H1 (cell line): Measurements from ENCODE around the gene CPTP. TPM values are rescaled to one million over a fixed set of nuclear protein-coding genes. Genes with fewer than 3 reads are reported as not detected.

Source experiments
- CTCF ChIA-PET: fragments of 300-600 bp; sonication (Branson Sonifier 250); formaldehyde crosslinking; loops from one replicate; lab custom pipeline; 2021; ENCODE audit not compliant: partially characterized antibody; lab: Charles Lee
- POLR2A ChIA-PET: fragments of 300-600 bp; sonication (Branson Sonifier 250); formaldehyde crosslinking; loops from one replicate; lab custom pipeline; 2021; ENCODE audit warnings: inconsistent platforms; ENCODE audit not compliant: partially characterized antibody; lab: Charles Lee
- DNase-seq, 2 experiments: peaks; one replicate each; pipeline versions ENCODE4 v3.0.0 to v3.0.0-alpha.2; 2010 to 2022; ENCODE audit warnings: low spot score in 2 of 2, low read depth in 1 of 2, mixed read lengths in 1 of 2
- FAIRE-seq: peaks from 2 replicates; lab custom pipeline; 2011; peaks lifted over from hg19 to GRCh38; lab: Jason Lieb, UNC
- H2AFZ ChIP-seq: 2 replicates; pipeline ENCODE4 v1.8.1; 2012; ENCODE audit warnings: low read length, inconsistent platforms
- H2AK5ac ChIP-seq: 2 replicates; pipeline ENCODE4 v1.6.1; 2013; ENCODE audit warnings: low read depth, low read length
- H2BK120ac ChIP-seq: replicated peaks from 2 replicates; pipeline ENCODE3; 2013; ENCODE audit warnings: low read depth, low read length, inconsistent platforms
- H2BK12ac ChIP-seq: 2 replicates; pipeline ENCODE4 v1.6.1; 2013; ENCODE audit warnings: low read depth, low read length
- H2BK15ac ChIP-seq: 2 replicates; pipeline ENCODE4 v1.6.1; 2013; ENCODE audit warnings: low read length
- H2BK20ac ChIP-seq: 2 replicates; pipeline ENCODE4 v1.6.1; 2013; ENCODE audit warnings: low read length
- H2BK5ac ChIP-seq: 2 replicates; pipeline ENCODE4 v1.6.1; 2013; ENCODE audit warnings: low read depth, low read length
- H3K14ac ChIP-seq: 2 replicates; pipeline ENCODE4 v1.6.1; 2013; ENCODE audit warnings: inconsistent platforms; ENCODE audit not compliant: insufficient read length
- H3K18ac ChIP-seq: 2 replicates; pipeline ENCODE4 v1.6.1; 2013; ENCODE audit warnings: low read length; ENCODE audit errors: extremely low read depth
- H3K23ac ChIP-seq: 2 replicates; pipeline ENCODE4 v1.6.1; 2013; ENCODE audit warnings: inconsistent platforms; ENCODE audit not compliant: insufficient read length
- H3K23me2 ChIP-seq: 2 replicates; pipeline ENCODE4 v1.6.1; 2013; ENCODE audit warnings: low read depth, low read length
- H3K27ac ChIP-seq: 2 replicates; pipeline ENCODE4 v1.6.1; 2011; ENCODE audit warnings: low read depth, low read length, inconsistent platforms
- H3K27me3 ChIP-seq, 4 experiments: replicated peaks in 1 of 4; 1 replicate in 1 of 4; 2 replicates in 3 of 4; pipeline versions ENCODE4 v1.6.1 to v1.8.1; 2011 to 2013; ENCODE audit warnings: low read length in 3 of 4, mild to moderate bottlenecking in 3 of 4, inconsistent platforms in 2 of 4, mixed read lengths in 2 of 4, moderate library complexity in 1 of 4; ENCODE audit not compliant: control insufficient read depth in 3 of 4, insufficient read depth in 3 of 4; ENCODE audit errors: extremely low read depth in 1 of 4
- H3K36me3 ChIP-seq, 4 experiments: 2 replicates each; pipeline versions ENCODE4 v1.6.1 to v1.8.1; 2011 to 2013; ENCODE audit warnings: mild to moderate bottlenecking in 4 of 4, low read length in 3 of 4, moderate library complexity in 2 of 4, control low read depth in 1 of 4, inconsistent platforms in 1 of 4; ENCODE audit not compliant: insufficient read depth in 4 of 4, control insufficient read depth in 2 of 4
- H3K4ac ChIP-seq: replicated peaks from 2 replicates; pipeline ENCODE3; 2013; ENCODE audit warnings: low read length, low read depth, mixed read lengths, inconsistent platforms; ENCODE audit not compliant: insufficient read length
- H3K4me1 ChIP-seq, 4 experiments: replicated peaks in 1 of 4; 1 replicate in 1 of 4; 2 replicates in 3 of 4; pipeline versions ENCODE4 v1.6.1 to v1.8.1; 2011 to 2013; ENCODE audit warnings: low read length in 3 of 4, inconsistent platforms in 2 of 4, mixed read lengths in 1 of 4; ENCODE audit not compliant: insufficient read depth in 4 of 4, control insufficient read depth in 3 of 4
- H3K4me2 ChIP-seq, 2 experiments: 2 replicates each; pipeline versions ENCODE4 v1.6.1 to v1.8.1; 2011 to 2013; ENCODE audit warnings: low read depth in 2 of 2, low read length in 2 of 2, control low read depth in 1 of 2, inconsistent platforms in 1 of 2, mild to moderate bottlenecking in 1 of 2; ENCODE audit not compliant: insufficient read depth in 1 of 2
- H3K4me3 ChIP-seq, 4 experiments: fragments of 200-600, 300-600 bp in 1 of 4; sonication (generic), shearing (Covaris generic), sonication (Bioruptor Twin) in 1 of 4; 2 replicates each; pipeline versions ENCODE4 v1.5.1 to v1.8.1; 2011 to 2016; ENCODE audit warnings: low read length in 4 of 4, low read depth in 3 of 4, control low read depth in 2 of 4, inconsistent platforms in 2 of 4, mild to moderate bottlenecking in 2 of 4, mixed read lengths in 1 of 4, moderate library complexity in 1 of 4; ENCODE audit not compliant: insufficient read depth in 2 of 4; ENCODE audit errors: extremely low read depth in 1 of 4
- H3K56ac ChIP-seq: replicated peaks from 2 replicates; pipeline ENCODE3; 2013; ENCODE audit warnings: low read depth, mild to moderate bottlenecking, mixed read lengths, low read length, inconsistent platforms; ENCODE audit not compliant: insufficient read length
- H3K79me1 ChIP-seq: 2 replicates; pipeline ENCODE4 v1.6.1; 2013; ENCODE audit warnings: low read depth, low read length, control low read depth
- H3K79me2 ChIP-seq, 2 experiments: 2 replicates each; pipeline versions ENCODE4 v1.6.1 to v1.8.1; 2012 to 2013; ENCODE audit warnings: low read length in 2 of 2, mild to moderate bottlenecking in 2 of 2, inconsistent platforms in 1 of 2; ENCODE audit not compliant: insufficient read depth in 2 of 2, control insufficient read depth in 1 of 2
- H3K9ac ChIP-seq, 4 experiments: replicated peaks in 1 of 4; 1 replicate in 1 of 4; 2 replicates in 3 of 4; pipeline versions ENCODE4 v1.6.1 to v1.8.1; 2011 to 2013; ENCODE audit warnings: low read depth in 3 of 4, low read length in 3 of 4, control low read depth in 2 of 4, mild to moderate bottlenecking in 2 of 4, moderate library complexity in 2 of 4, inconsistent platforms in 1 of 4; ENCODE audit errors: extremely low read depth in 1 of 4
- H3K9me3 ChIP-seq, 2 experiments: 2 replicates each; pipeline versions ENCODE4 v1.6.1 to v1.8.1; 2012 to 2013; ENCODE audit warnings: mild to moderate bottlenecking in 2 of 2, moderate library complexity in 2 of 2, control low read depth in 1 of 2, inconsistent platforms in 1 of 2, low read depth in 1 of 2, low read length in 1 of 2, mixed read lengths in 1 of 2; ENCODE audit not compliant: insufficient read depth in 2 of 2
- H4K20me1 ChIP-seq, 2 experiments: replicated peaks in 1 of 2; 2 replicates each; pipeline versions ENCODE3 to v1.8.1; 2011 to 2013; ENCODE audit warnings: inconsistent platforms in 2 of 2, low read length in 2 of 2, mild to moderate bottlenecking in 1 of 2; ENCODE audit not compliant: insufficient read depth in 2 of 2, control insufficient read depth in 1 of 2
- H4K5ac ChIP-seq: 2 replicates; pipeline ENCODE4 v1.6.1; 2013; ENCODE audit warnings: low read length, low read depth, mixed read lengths, inconsistent platforms; ENCODE audit not compliant: insufficient read length
- H4K8ac ChIP-seq: 2 replicates; pipeline ENCODE4 v1.8.0; 2013; ENCODE audit warnings: mild to moderate bottlenecking, moderate library complexity, low read length, inconsistent platforms; ENCODE audit not compliant: insufficient read depth; ENCODE audit errors: extremely low read depth
- H4K91ac ChIP-seq: replicated peaks from 2 replicates; pipeline ENCODE3; 2013; ENCODE audit warnings: low read length, mixed read lengths, inconsistent platforms; ENCODE audit not compliant: insufficient read length
- CEBPB ChIP-seq: IDR thresholded peaks from 2 replicates; pipeline ENCODE4 v1.6.1; 2012; ENCODE audit warnings: low read depth, low read length
- CHD1 ChIP-seq: IDR thresholded peaks from 2 replicates; pipeline ENCODE4 v1.6.1; 2012; ENCODE audit warnings: low read depth, low read length, improper control_type of control experiment
- EP300 ChIP-seq, 2 experiments: IDR thresholded peaks; 1 replicate in 1 of 2; 2 replicates in 1 of 2; pipeline ENCODE4 v1.6.1; 2011 to 2012; ENCODE audit warnings: low read depth in 2 of 2, low read length in 2 of 2, mild to moderate bottlenecking in 2 of 2, borderline replicate concordance in 1 of 2, inconsistent platforms in 1 of 2, moderate library complexity in 1 of 2
- FOSL1 ChIP-seq: IDR thresholded peaks from 2 replicates; pipeline ENCODE4 v1.6.1; 2011; ENCODE audit warnings: mild to moderate bottlenecking, low read depth, low read length, moderate library complexity; ENCODE audit not compliant: insufficient read depth
- RBBP5 ChIP-seq: IDR thresholded peaks from 2 replicates; pipeline ENCODE4 v1.7.1; 2012; ENCODE audit warnings: low read depth, mild to moderate bottlenecking, inconsistent platforms, low read length, moderate library complexity, borderline replicate concordance
- SIRT6 ChIP-seq: IDR thresholded peaks from one replicate; pipeline ENCODE4 v1.7.1; 2012; ENCODE audit warnings: low read length, inconsistent platforms
- TEAD4 ChIP-seq: IDR thresholded peaks from 2 replicates; pipeline ENCODE4 v1.6.1; 2012; ENCODE audit warnings: low read depth, low read length, inconsistent platforms, mixed read lengths
- WGBS, 2 experiments: shearing (Covaris generic) in 1 of 2; methylation state at CpG; one replicate each; pipeline versions ENCODE4 v1.1.6 to v1.1.7; 2013 to 2015; ENCODE audit warnings: low lambda C conversion rate in 2 of 2, mixed read lengths in 2 of 2, inconsistent platforms in 1 of 2, low coverage in 1 of 2, missing lambda C conversion rate in 1 of 2; ENCODE audit not compliant: insufficient replicate concordance in 2 of 2, insufficient coverage in 1 of 2, insufficient read length in 1 of 2; ENCODE audit errors: extremely low coverage in 1 of 2, missing lambda C conversion rate in 1 of 2; 5-methylcytosine and 5-hydroxymethylcytosine counted together
- polyA plus RNA-seq, 7 experiments: library from polyadenylated mRNA; depleted of rRNA in 3 of 7; stranded (reverse) in 5 of 7; unstranded in 2 of 7; fragments of >200 nt in 5 of 7; fragments of 200-250 nt in 2 of 7; gene quantifications; 1 replicate in 5 of 7; 2 replicates in 1 of 7; 4 replicates in 1 of 7; pipeline versions ENCODE4 v1.2.1 to v1.2.3, GENCODE V29; 2011 to 2013; ENCODE audit warnings: missing spikeins in 2 of 7, mixed read lengths in 2 of 7
- total RNA-seq: library from RNA; stranded (reverse); fragmentation: NEBNext Ultra II Directional; extraction: Animal tissue kit (Norgen Biotek cat#: 25700); gene quantifications from 2 replicates; pipeline ENCODE4 v1.2.1, GENCODE V29; 2021
- TF ChIP-seq, protein P1 (sequence below): IDR thresholded peaks from 2 replicates; pipeline ENCODE4 v1.6.1; 2012; ENCODE audit warnings: low read length, inconsistent platforms

The CPTP gene
- total and polyA plus RNA-seq, 2 of the 8 experiments (the other 6 are each of a cell fraction or from before 2014, with no cell fraction given): 8.1 to 10.6 TPM

DNA sequence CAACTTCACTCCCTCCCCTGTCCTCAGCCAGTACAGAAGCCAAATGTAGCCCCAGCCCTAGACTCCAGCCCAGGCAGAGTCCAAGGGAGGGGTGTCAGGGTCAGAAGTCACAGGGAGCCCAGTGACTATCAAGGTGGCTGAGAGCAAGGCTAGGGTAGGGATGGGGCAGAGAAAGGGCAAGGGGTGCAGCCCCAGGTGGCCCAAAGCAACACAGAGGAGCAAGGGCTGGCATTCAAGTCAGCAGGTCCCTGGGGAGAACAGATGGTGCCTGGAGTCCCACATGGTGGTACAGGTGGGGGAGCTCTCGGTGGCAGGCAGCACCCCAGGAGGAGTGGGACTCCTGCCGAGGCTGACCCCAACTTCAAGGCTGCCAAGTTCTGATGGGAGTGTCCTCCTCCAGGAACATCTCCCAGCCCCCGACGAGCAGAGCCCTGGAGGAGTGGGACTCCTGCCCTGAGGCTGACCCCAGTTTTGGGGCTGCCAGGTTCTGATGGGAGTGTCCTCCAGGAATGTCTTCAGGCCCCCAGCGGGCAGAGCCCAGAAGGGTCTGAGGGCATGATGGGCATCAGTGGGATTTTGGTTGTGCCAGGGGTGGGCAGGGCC lies 28.3 kb downstream of the CPTP start:
- Histone ChIP-seq H3K79me2 (peaks cover 0 to 5% of the 10 kb centered on the region in 2 experiments; a peak in 2 of 4 replicates), H2BK15ac (0 out of 2 replicates have a peak overlapping the region, but pooled peaks have one; percentile 29), H2AK5ac (0 out of 2 replicates have a peak overlapping the region, but pooled peaks have one; percentile 53), H4K20me1 (peaks cover 0 to 9% of the 10 kb centered on the region in 2 experiments), H3K79me1 (no peaks in the 10 kb centered on the region; the same call in 1 of the 2 replicates), H2AFZ (no peak overlapping the region), H3K4me1 (peaks cover 2 to 43% (median 30%) of the 10 kb centered on the region in 4 experiments), H2BK5ac (no peak overlapping the region), H2BK20ac (no peak overlapping the region), H4K8ac (peak overlapping the region; percentile 8; the same call in 1 of the 2 replicates), H3K56ac (no peak overlapping the region), H3K4me3 (peak overlapping the region in 1 of 4 experiments; percentile 61; a peak in 2 of 8 replicates), H3K9ac (no peak overlapping the region), H3K36me3 (no peaks in the 10 kb centered on the region), H2BK12ac (peak overlapping the region; percentile 90; the same call in 1 of the 2 replicates), H4K91ac (no peak overlapping the region), H3K27me3 (peaks cover 9 to 17% (median 14%) of the 10 kb centered on the region in 4 experiments), H3K4ac (no peak overlapping the region), H3K23me2 (peaks cover 27% of the 10 kb centered on the region; the same call in 1 of the 2 replicates), H4K5ac (no peak overlapping the region), H3K23ac (no peak overlapping the region), H3K4me2 (peak overlapping the region; percentile 69 to 95; a peak in 3 of 4 replicates), H3K27ac (no peak overlapping the region), H3K9me3 (no peaks in the 10 kb centered on the region), H2BK120ac (peak overlapping the region; percentile 47), H3K18ac (peak overlapping the region; percentile 4; the same call in 1 of the 2 replicates), H3K14ac (no peak overlapping the region)
- TF ChIP-seq, protein P1, sequence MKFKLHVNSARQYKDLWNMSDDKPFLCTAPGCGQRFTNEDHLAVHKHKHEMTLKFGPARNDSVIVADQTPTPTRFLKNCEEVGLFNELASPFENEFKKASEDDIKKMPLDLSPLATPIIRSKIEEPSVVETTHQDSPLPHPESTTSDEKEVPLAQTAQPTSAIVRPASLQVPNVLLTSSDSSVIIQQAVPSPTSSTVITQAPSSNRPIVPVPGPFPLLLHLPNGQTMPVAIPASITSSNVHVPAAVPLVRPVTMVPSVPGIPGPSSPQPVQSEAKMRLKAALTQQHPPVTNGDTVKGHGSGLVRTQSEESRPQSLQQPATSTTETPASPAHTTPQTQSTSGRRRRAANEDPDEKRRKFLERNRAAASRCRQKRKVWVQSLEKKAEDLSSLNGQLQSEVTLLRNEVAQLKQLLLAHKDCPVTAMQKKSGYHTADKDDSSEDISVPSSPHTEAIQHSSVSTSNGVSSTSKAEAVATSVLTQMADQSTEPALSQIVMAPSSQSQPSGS: no peak
- no peak for TF ChIP-seq CHD1
- TF ChIP-seq EP300 (IDR thresholded peaks at IDR 0.05; ENCODE audit: borderline replicate concordance in 1 of 2, low read depth in 2 of 2, low read length in 2 of 2): no peak
- 0 out of 2 replicates have a peak, but pooled peaks have one; percentile 18 for TF ChIP-seq RBBP5
- TF ChIP-seq CEBPB: no peak
- no peak for TF ChIP-seq TEAD4
- TF ChIP-seq SIRT6: no peak
- no peak for TF ChIP-seq FOSL1
- POLR2A ChIA-PET: interaction anchor here (0.5 to 5.1 kb wide), 12 partner anchors 9 to 260 kb away, joined by 3 to 80 read pairs (median 4); partner anchors contain the start of gene AURKAIP1
- WGBS, 2 experiments: 53% methylated on average over 4 of the region's 5 CpGs; no CpG with 5 or more reads in 1 of the 2 experiments
- CTCF ChIA-PET: interaction anchor here (1.3 to 3.4 kb wide), 5 partner anchors 18 to 62 kb away, joined by 6 to 40 read pairs (median 8); partner anchors contain the start of gene AURKAIP1
- no peak for DNase-seq
- no peak for FAIRE-seq
